A549 (cell line): ENCODE measurements around the gene SMCR8. TPM values are rescaled to one million over a fixed set of nuclear protein-coding genes. Genes with fewer than 3 reads are reported as not detected.
A peak's percentile ranks its signal among the peaks of the same experiment; 100 is the strongest.

ENCODE experiments used
- ATAC-seq, 2 experiments: fragments of 200-7000 bp in 1 of 2; fragments of >200 bp in 1 of 2; cut with Nextera tagmentation in 1 of 2; cut with Tn5 transposase in 1 of 2; 3 replicates each; pipeline versions ENCODE4 v1.8.0 to v1.9.1; 2018 to 2020; ENCODE audit warnings: mild to moderate bottlenecking in 1 of 2, moderate library complexity in 1 of 2
- CTCF ChIA-PET: fragments of 300-600 bp; sonication (Branson Sonifier 250); formaldehyde crosslinking; extraction: SDS; loops from one replicate; lab custom pipeline; 2021; ENCODE audit warnings: antibody characterized with exemption, inconsistent platforms; lab: Yijun Ruan, JAX
- POLR2A ChIA-PET: fragments of 350-600 bp; formaldehyde crosslinking; extraction: SDS; loops from one replicate; lab custom pipeline; 2021; ENCODE audit warnings: antibody characterized with exemption, inconsistent platforms; lab: Yijun Ruan, JAX
- DNase-seq, 2 experiments: peaks; one replicate each; pipeline versions ENCODE4 v3.0.0 to v3.0.0-alpha.2; 2011 to 2016; ENCODE audit warnings: low read depth in 1 of 2, low spot score in 1 of 2
- FAIRE-seq: peaks from 2 replicates; lab custom pipeline; 2011; peaks lifted over from hg19 to GRCh38; lab: Jason Lieb, UNC
- H3K27ac ChIP-seq, 2 experiments: fragments of >200 bp; sonication (Bioruptor Twin); formaldehyde crosslinking; 3 replicates each; pipeline ENCODE4 v1.5.1; 2016 to 2017
- H3K4me1 ChIP-seq: fragments of >200 bp; sonication (Bioruptor Twin); formaldehyde crosslinking; 3 replicates; pipeline ENCODE4 v1.6.1; 2016
- H3K4me2 ChIP-seq: fragments of >200 bp; sonication (Bioruptor Twin); formaldehyde crosslinking; 3 replicates; pipeline ENCODE4 v1.6.1; 2016
- H3K4me3 ChIP-seq: fragments of >200 bp; sonication (Bioruptor Twin); formaldehyde crosslinking; 3 replicates; pipeline ENCODE4 v1.5.1; 2016
- H3K9me3 ChIP-seq: fragments of >200 bp; sonication (Bioruptor Twin); formaldehyde crosslinking; 3 replicates; pipeline ENCODE4 v1.6.1; 2016
- BHLHE40 ChIP-seq: IDR thresholded peaks from 2 replicates; pipeline ENCODE4 v1.6.1; 2012; ENCODE audit warnings: low read depth, low read length, inconsistent platforms
- CBX2 ChIP-seq: fragments of 200-600 bp; sonication (generic); IDR thresholded peaks from 2 replicates; pipeline ENCODE4 v1.6.1; 2016; ENCODE audit warnings: low read depth, mild to moderate bottlenecking, borderline replicate concordance
- CBX8 ChIP-seq: fragments of 200-600 bp; sonication (generic); IDR thresholded peaks from 2 replicates; pipeline ENCODE4 v1.6.1; 2016
- EP300 ChIP-seq, 2 experiments: fragments of >200 bp; sonication (Bioruptor Twin); formaldehyde crosslinking; IDR thresholded peaks; 2 replicates in 1 of 2; 3 replicates in 1 of 2; pipeline ENCODE4 v1.6.1; 2016 to 2017
- FOSB ChIP-seq: fragments of 250-450 bp; sonication (Bioruptor Pico); IDR thresholded peaks from 2 replicates; pipeline ENCODE4 v1.5.0; 2020; ENCODE audit warnings: mild to moderate bottlenecking, moderate library complexity
- HEYL ChIP-seq: fragments of 250-450 bp; sonication (Bioruptor Pico); IDR thresholded peaks from 2 replicates; pipeline ENCODE4 v1.8.0; 2021; ENCODE audit warnings: mild to moderate bottlenecking, moderate library complexity
- HMGXB4 ChIP-seq: fragments of 250-450 bp; sonication (Bioruptor Pico); IDR thresholded peaks from 2 replicates; pipeline ENCODE4 v1.5.0; 2021; ENCODE audit warnings: mild to moderate bottlenecking, moderate library complexity, borderline replicate concordance
- JUN ChIP-seq, 2 experiments: fragments of >200 bp; sonication (Bioruptor Twin); formaldehyde crosslinking; IDR thresholded peaks; 2 replicates in 1 of 2; 3 replicates in 1 of 2; pipeline ENCODE4 v1.6.1; 2016 to 2017
- JUNB ChIP-seq: fragments of >200 bp; sonication (Bioruptor Twin); formaldehyde crosslinking; IDR thresholded peaks from 2 replicates; pipeline ENCODE4 v1.6.1; 2016
- KDM5A ChIP-seq: fragments of 200-600 bp; sonication (generic); IDR thresholded peaks from 2 replicates; pipeline ENCODE4 v1.6.1; 2016; ENCODE audit warnings: antibody characterized with exemption, mild to moderate bottlenecking
- MAFK ChIP-seq: fragments of 450-650 bp; IDR thresholded peaks from 2 replicates; pipeline ENCODE4 v1.6.1; 2014; ENCODE audit not compliant: partially characterized antibody
- NFE2L2 ChIP-seq: fragments of 150-350 bp; conservative IDR thresholded peaks from 2 replicates; pipeline ENCODE4 v1.6.1; 2014; ENCODE audit warnings: low read length
- PHF8 ChIP-seq: fragments of 200-600 bp; sonication (generic); IDR thresholded peaks from 2 replicates; pipeline ENCODE4 v1.6.1; 2016; ENCODE audit warnings: low read depth, mild to moderate bottlenecking, antibody characterized with exemption, moderate library complexity, borderline replicate concordance
- POLR2A ChIP-seq: IDR thresholded peaks from 2 replicates; pipeline ENCODE4 v1.6.1; 2012; ENCODE audit warnings: mild to moderate bottlenecking, low read length
- RFX5 ChIP-seq: fragments of 450-650 bp; IDR thresholded peaks from 2 replicates; pipeline ENCODE4 v1.7.1; 2014; ENCODE audit warnings: antibody characterized with exemption, mild to moderate bottlenecking, moderate library complexity
- TP53 ChIP-seq: fragments of 250-450 bp; sonication (Bioruptor Pico); IDR thresholded peaks from 2 replicates; pipeline ENCODE4 v1.5.0; 2021; ENCODE audit warnings: mild to moderate bottlenecking, moderate library complexity
- ZC3H11A ChIP-seq: fragments of 450-650 bp; IDR thresholded peaks from 2 replicates; pipeline ENCODE4 v1.6.1; 2014; ENCODE audit warnings: antibody characterized with exemption, mild to moderate bottlenecking
- WGBS: methylation state at CpG from one replicate; pipeline ENCODE4 v1.1.6; 2017; ENCODE audit errors: missing lambda C conversion rate; 5-methylcytosine and 5-hydroxymethylcytosine counted together
- polyA plus RNA-seq, 4 experiments: library from polyadenylated mRNA; depleted of rRNA in 3 of 4; stranded (reverse); fragments of >200 nt; fragmentation: RNase III in 1 of 4; extraction: RNeasy Plus Mini Kit Qiagen cat#74134 plus additional on column Dnase treatment in 1 of 4; gene quantifications; 2 replicates in 3 of 4; 3 replicates in 1 of 4; pipeline ENCODE4 v1.2.3, GENCODE V29; 2011 to 2017

Gene SMCR8
- polyA plus RNA-seq, 2 of the 4 experiments (the other 2 are of a cell fraction) = 12.3 to 15.8 TPM

GRCh38 chr17:18315562-18315922 is 449 bp downstream of the SMCR8 start:
- no peaks in the 10 kb centered on the region for H3K9me3 ChIP-seq
- DNase-seq (no peak), FAIRE-seq (no peak), ATAC-seq (no peak)
- CTCF ChIA-PET = interaction anchor here (0.7 to 1.4 kb wide), 2 partner anchors 13 to 98 kb away, joined by 3 to 4 read pairs; no protein-coding TSS in a partner anchor
- peaks cover 39% of the 10 kb centered on the region; the same call in 2 of the 3 replicates for H3K4me1 ChIP-seq
- POLR2A ChIA-PET = interaction anchor here (1.6 kb wide), 1 partner anchor 26 kb away, joined by 4 read pairs; no protein-coding TSS in a partner anchor
- H3K27ac ChIP-seq = peak overlapping the region; percentile 88 to 90
- H3K4me3 ChIP-seq = peak overlapping the region; percentile 82
- no peak for TF ChIP-seq JUNB
- TF ChIP-seq EP300 (IDR thresholded peaks at IDR 0.05) = no peak
- no peak for TF ChIP-seq FOSB (CRISPR knock-in tag)
- no peak for TF ChIP-seq MAFK
- peak; percentile 33; the same call in 1 of the 2 replicates for TF ChIP-seq PHF8
- 0 out of 5 replicates have a peak, but pooled peaks of 1 of the 2 experiments have one; percentile 33 for TF ChIP-seq JUN (IDR thresholded peaks at IDR 0.05)
- peak; percentile 98; the same call in 1 of the 2 replicates for TF ChIP-seq KDM5A
- TF ChIP-seq HMGXB4 = no peak
- 18% methylated on average over 18 of the region's 18 CpGs for WGBS
- H3K4me2 ChIP-seq = peak overlapping the region; percentile 80

DNA sequence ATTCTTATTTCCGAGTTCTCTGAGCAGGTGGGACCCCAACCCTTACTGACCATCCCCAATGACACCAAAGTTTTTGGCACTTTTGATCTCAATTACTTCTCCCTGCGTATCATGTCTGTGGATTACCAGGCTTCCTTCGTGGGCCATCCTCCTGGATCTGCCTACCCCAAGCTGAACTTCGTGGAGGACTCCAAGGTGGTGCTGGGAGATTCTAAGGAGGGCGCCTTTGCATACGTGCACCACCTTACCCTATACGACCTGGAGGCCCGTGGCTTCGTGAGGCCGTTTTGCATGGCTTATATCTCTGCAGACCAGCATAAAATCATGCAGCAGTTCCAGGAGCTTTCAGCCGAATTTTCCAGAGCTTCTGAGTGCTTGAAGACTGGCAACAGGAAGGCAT is 868 bp downstream of the SMCR8 start:
- peak overlapping the region; percentile 82 for H3K4me3 ChIP-seq
- H3K9me3 ChIP-seq = no peaks in the 10 kb centered on the region
- WGBS = 67% methylated on average over 11 of the region's 11 CpGs
- FAIRE-seq (no peak), DNase-seq (no peak), ATAC-seq (no peak)
- ChIA-PET POLR2A (interaction anchor here (1.6 kb wide), 1 partner anchor 26 kb away, joined by 4 read pairs; no protein-coding TSS in a partner anchor), CTCF (interaction anchor here (0.7 to 1.4 kb wide), 3 partner anchors 14 to 180 kb away, joined by 3 to 4 read pairs (median 3); no protein-coding TSS in a partner anchor)
- H3K27ac ChIP-seq = peak overlapping the region; percentile 88 to 90
- peak overlapping the region; percentile 80 for H3K4me2 ChIP-seq
- TF ChIP-seq CBX8 (no peak), BHLHE40 (no peak), RFX5 (no peak), POLR2A (no peak), FOSB (CRISPR knock-in tag) (no peak), TP53 (no peak), HEYL (no peak), HMGXB4 (no peak)
- peaks cover 39% of the 10 kb centered on the region; the same call in 2 of the 3 replicates for H3K4me1 ChIP-seq

DNA sequence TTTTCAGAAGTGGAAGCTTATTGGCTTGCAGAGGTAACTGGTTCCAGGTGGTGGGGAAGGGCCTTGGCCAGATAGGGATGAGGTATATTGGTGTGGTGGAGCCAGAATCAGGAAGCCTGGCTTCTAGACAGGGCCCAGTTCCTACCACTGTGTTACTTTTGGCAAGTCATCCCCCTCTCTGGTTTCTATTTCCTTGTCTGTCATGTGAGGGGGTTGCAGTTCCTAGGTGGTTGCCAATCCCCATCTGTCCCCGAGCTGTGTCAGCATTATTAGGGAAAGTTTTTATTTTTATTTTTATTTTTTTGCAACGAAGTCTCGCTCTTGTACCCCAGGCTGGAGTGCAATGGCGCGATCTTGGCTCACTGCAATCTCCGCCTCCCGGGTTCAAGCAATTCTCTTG is 3.0 kb downstream of the SMCR8 start:
- H3K4me3 ChIP-seq = no peak overlapping the region
- no peaks in the 10 kb centered on the region for H3K9me3 ChIP-seq
- FAIRE-seq = no peak
- CTCF ChIA-PET = interaction anchor here (1.6 kb wide), 1 partner anchor 101 kb away, joined by 3 read pairs; no protein-coding TSS in a partner anchor
- ATAC-seq = no peak
- TF ChIP-seq CBX2 (no peak), JUNB (no peak), NFE2L2 (0 out of 2 replicates have a peak, but pooled peaks have one; percentile 4), MAFK (peak; percentile 59), ZC3H11A (no peak)
- no peak for DNase-seq
- H3K4me2 ChIP-seq = peak overlapping the region; percentile 34
- 81% methylated on average over 7 of the region's 7 CpGs for WGBS
- peaks cover 36% of the 10 kb centered on the region; the same call in 2 of the 3 replicates for H3K4me1 ChIP-seq
- no peak overlapping the region for H3K27ac ChIP-seq
- POLR2A ChIA-PET = no interaction called here
